ENCODE measurements around the gene BHLHE41.

- TF ChIP-seq CTCF (IDR thresholded peaks at IDR 0.05) = peak; percentile 87 to 99 (median 91)
- no peak for TF ChIP-seq POLR2A (IDR thresholded peaks at IDR 0.05)
These were observed 27.6 kb downstream of the BHLHE41 start for GRCh38 chr12:26097046-26097878.
